Bronchial epithelial cell (primary cell): ENCODE results near the gene CXorf66. TPM values are rescaled to one million over a fixed set of nuclear protein-coding genes. Genes with fewer than 3 reads are reported as not detected.
A peak's percentile ranks its signal among the peaks of the same experiment; 100 is the strongest.
"Not testable (repeated sequence)": the region's sequence is repeated elsewhere in the genome, so short reads cannot be mapped to it uniquely, and the experiment has no call there.

Source experiments
- DNase-seq: peaks from one replicate; pipeline ENCODE4 v3.0.0-alpha.2; 2010; ENCODE audit warnings: low read depth
- FAIRE-seq: peaks from 2 replicates; lab custom pipeline; 2011; peaks lifted over from hg19 to GRCh38; lab: Jason Lieb, UNC
- H3K27me3 ChIP-seq: 2 replicates; pipeline ENCODE4 v1.5.1; 2011; ENCODE audit warnings: low read length; ENCODE audit not compliant: control insufficient read depth, insufficient read depth
- H3K36me3 ChIP-seq: 2 replicates; pipeline ENCODE4 v1.5.1; 2011; ENCODE audit warnings: low read length; ENCODE audit not compliant: control insufficient read depth, insufficient read depth
- H3K4me3 ChIP-seq: 2 replicates; pipeline ENCODE4 v1.5.1; 2011; ENCODE audit warnings: mild to moderate bottlenecking, low read depth, low read length, control low read depth
- CTCF ChIP-seq: IDR thresholded peaks from 2 replicates; pipeline ENCODE4 v1.5.1; 2011; ENCODE audit warnings: mild to moderate bottlenecking, moderate library complexity, low read length, control low read depth, inconsistent platforms; ENCODE audit not compliant: insufficient read depth, severe bottlenecking
- total RNA-seq: library from RNA; depleted of rRNA; stranded (reverse); fragments of >200 nt; gene quantifications from 2 replicates; pipeline ENCODE4 v1.2.1, GENCODE V29; 2014

Gene CXorf66
- total RNA-seq, 1 donor from 2014 or later, result not detected

GRCh38 chrX:139971394-139971749 is 6.1 kb upstream of the CXorf66 start:
- TF ChIP-seq CTCF, result no peak
- H3K27me3 ChIP-seq, result no peaks in the 10 kb centered on the region
- no peak for DNase-seq
- no peak overlapping the region for H3K4me3 ChIP-seq
- FAIRE-seq, result no peak
- H3K36me3 ChIP-seq, result no peaks in the 10 kb centered on the region

GRCh38 chrX:139969286-139969685 is 4.0 kb upstream of the CXorf66 start:
- DNase-seq, result no peak
- TF ChIP-seq CTCF, result no peak
- Histone ChIP-seq H3K4me3 (no peak overlapping the region), H3K36me3 (no peaks in the 10 kb centered on the region), H3K27me3 (no peaks in the 10 kb centered on the region)
- FAIRE-seq, result no peak

GRCh38 chrX:139967750-139968149 is 2.4 kb upstream of the CXorf66 start:
- H3K4me3 ChIP-seq, result no peak overlapping the region
- FAIRE-seq (no peak), DNase-seq (no peak)
- H3K27me3 ChIP-seq, result no peaks in the 10 kb centered on the region
- H3K36me3 ChIP-seq, result no peaks in the 10 kb centered on the region
- no peak for TF ChIP-seq CTCF

- H3K4me3 ChIP-seq, result no peak overlapping the region
- no peaks in the 10 kb centered on the region for H3K27me3 ChIP-seq
- peak; percentile 22 for TF ChIP-seq CTCF
- FAIRE-seq, result no peak
- no peaks in the 10 kb centered on the region for H3K36me3 ChIP-seq
- DNase-seq, result peak; percentile 0
Observed at GRCh38 chrX:139967300-139967699, 2.0 kb upstream of the CXorf66 start.

GRCh38 chrX:139966159-139966558 is 838 bp upstream of the CXorf66 start:
- H3K27me3 ChIP-seq, H3K36me3 ChIP-seq, H3K4me3 ChIP-seq, FAIRE-seq, DNase-seq: not testable (repeated sequence)

- DNase-seq, H3K36me3 ChIP-seq, H3K4me3 ChIP-seq, FAIRE-seq, H3K27me3 ChIP-seq: not testable (repeated sequence)
Observed at GRCh38 chrX:139961091-139961490, 4.2 kb downstream of the CXorf66 start.

GRCh38 chrX:139949703-139950102 is 15.6 kb downstream of the CXorf66 start:
- Histone ChIP-seq H3K36me3 (no peaks in the 10 kb centered on the region), H3K27me3 (no peaks in the 10 kb centered on the region), H3K4me3 (no peak overlapping the region)
- peak; percentile 18 for DNase-seq
- FAIRE-seq, result no peak
- TF ChIP-seq CTCF, result no peak
